HG03095 (cell line): ENCODE measurements around the gene ZNF276.
"Not testable (repeated sequence)": the region's sequence is repeated elsewhere in the genome, so short reads cannot be mapped to it uniquely, and the experiment has no call there.

ENCODE experiments used
- ATAC-seq: cut with Tn5 transposase; IDR thresholded peaks from one replicate; pipeline ENCODE4 v1.9.1; 2021; ENCODE audit warnings: moderate library complexity; ENCODE audit not compliant: unreplicated experiment

The ZNF276 gene

DNA sequence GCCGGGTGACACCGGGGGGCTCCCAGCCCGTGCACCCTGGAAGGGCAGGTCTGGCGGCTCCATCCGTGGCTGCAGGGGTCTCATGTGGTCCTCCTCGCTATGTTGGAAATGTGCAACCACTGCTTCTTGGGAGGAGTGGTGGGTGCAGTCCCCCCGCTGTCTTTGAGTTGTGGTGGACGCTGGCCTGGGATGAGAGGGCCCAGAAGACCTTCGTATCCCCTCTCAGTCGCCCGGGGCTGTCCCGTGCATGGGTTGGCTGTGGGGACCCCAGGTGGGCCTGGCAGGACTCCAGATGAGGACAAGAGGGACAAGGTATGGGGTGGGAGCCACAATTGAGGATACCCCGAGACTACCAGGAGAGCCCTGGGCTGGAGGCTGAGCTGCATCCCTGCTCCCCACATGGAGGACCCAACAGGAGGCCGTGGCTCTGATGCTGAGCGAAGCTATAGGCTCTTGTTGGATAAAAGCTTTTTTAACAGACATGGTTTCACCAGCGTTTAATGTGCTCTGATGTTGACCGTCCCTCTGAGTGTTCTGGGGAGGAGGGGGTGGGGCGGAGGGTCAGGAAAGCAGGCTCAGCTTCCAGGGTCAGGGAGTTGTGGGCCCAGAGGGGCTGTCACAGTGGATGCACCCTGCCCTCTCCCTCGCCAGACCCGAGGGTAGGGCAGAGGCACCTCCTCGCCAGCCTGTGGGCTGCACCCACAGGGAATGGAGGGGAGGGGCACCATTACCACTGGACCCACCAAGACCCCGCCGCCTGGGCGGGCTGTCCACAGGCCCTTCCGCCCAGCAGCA is 25.3 kb upstream of the ZNF276 start:
- ATAC-seq = no peak

DNA sequence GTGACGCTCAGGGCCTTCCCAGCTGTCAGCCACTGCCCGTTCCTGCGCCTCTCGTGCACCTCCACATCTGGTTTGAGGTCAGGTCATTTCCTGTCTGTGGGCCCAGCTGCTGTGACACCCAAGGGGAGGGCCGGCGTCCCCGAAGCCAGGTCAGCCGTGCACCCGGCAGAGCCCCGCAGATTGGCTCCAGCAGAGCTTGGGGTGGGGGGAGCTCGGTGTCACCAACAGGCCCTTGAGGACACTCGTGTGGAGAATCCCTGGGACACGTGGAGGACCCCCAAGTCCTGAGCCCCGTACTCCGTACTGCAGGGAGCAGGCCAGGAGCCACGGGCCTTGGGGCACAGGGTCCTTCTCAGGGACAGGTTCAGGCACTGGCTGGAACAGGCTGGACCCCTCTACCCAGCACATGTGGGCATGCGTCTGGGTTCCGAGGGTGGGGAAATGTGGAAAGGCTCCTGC is 24.6 kb upstream of the ZNF276 start:
- ATAC-seq = no peak

DNA sequence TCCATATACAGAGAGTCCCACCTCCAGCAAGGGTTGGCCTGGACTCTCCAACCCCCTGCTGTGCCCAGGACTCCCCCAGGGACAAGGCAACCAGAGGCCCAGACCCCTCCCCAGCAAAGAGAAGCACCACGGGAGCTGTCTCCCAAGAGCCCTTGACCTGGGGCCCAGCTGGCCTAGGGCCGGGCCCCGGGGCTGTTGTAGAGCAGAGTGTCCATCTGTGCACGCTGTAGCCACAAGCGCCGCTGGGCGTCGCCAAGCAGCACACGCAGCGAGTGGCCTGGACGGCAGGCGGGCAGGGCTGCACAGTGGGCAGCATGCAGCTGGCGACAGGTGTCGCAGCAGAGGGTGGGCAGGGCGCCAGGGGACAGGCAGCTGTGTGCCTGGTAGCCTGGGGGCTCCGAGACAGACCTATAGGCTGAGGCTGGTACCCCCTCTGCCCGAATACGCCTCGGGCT is 24.1 kb upstream of the ZNF276 start:
- ATAC-seq = no peak

DNA sequence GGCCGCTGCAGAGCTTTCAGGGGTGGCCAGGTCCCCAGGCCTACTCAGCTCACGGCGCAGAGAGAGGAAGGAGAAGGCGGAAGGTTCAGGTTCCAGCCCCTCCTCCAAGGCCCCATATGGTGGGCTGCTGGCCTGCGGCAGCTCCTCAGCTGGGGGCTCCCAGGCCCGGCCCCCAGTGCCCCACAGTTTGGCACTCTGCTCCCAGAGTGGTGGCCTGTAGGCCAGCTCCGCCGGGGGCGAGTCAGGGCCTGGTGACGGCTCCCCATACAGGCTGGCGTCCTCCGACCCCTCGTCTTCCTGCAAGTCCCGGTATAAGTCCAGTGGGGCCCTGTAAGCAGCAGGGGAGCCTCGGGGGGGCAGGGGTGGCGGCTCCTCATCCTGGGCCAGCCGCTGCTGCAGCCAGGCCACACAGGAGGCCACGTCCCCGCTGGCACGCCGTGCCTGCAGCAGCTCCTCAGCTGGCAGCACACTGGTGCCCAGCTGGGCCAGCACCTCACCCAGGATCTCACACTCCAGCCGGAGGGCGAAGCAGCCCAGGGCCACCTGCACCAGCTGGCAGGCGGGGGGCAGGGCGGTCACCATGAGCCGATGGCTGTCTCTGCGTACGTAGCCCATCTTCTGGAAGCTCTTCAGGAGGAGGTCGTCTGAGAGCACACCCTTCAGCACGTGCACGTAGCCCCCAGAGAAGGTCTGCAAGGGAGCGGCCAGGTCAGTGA is 23.6 kb upstream of the ZNF276 start:
- no peak for ATAC-seq

DNA sequence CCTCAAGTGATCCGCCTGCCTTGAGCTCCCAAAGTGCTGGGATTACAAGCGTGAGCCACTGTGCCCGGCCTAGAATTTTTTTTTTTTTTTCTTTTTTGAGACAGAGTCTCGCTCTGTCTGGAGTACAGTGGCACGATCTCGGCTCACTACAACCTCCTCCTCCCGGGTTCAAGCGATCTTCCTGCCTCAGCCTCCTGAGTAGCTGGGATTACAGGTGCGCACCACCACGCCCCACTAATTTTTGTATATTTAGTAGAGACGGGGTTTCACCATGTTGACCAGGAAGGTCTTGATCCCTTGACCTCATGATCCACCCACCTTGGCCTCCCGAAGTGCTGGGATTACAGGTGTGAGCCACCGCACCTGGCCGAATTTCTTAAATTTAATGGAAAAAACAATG is 22.6 kb upstream of the ZNF276 start:
- not testable (repeated sequence) for ATAC-seq

DNA sequence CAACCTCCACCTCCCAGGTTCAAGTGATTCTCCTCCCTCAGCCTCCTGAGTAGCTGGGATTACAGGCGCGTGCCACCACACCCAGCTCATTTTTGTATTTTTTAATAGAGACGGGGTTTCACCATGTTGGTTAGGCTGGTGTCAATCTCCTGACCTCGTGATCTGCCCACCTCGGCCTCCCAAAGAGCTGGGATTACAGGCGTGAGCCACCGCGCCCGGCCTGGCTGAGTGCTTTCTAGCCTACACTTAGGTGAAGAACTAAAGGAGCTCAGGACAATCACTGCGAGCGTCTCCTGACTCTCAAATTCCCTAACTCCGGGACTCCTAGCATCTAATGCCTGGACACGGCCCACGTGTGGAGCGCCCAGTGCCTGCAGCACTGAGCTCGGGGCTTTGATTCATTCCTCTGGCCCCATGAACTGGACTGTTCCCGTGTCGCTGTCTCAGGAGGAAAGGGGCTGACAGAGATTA is 21.7 kb upstream of the ZNF276 start:
- not testable (repeated sequence) for ATAC-seq

DNA sequence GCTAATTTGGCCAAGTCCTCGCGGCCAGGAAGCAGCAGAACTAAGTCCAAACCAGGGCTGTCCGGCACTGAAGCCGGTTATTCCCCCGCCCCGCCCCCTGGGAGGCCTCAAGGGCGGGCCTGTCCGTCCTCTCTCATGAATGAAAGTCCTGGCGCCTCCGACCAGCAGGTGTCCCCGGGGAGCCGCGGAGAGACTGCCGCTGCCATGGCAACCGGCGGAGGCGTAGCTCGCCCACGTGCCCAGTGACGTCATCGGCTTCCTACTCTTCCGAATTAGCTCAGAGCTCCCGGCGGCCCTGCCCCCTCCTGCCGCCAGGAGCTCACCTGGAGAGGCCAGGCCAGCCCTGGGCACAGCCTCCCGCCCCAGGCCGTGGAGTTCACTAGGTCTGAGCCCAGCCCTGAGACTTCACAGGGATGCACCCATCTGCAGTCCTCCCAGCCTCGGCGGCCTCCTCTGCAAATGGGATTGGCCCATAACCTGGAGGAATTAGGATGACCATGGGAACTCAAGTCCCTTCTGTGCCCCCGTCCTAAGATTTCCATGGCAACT is 21.2 kb upstream of the ZNF276 start:
- ATAC-seq = peak; percentile 34

DNA sequence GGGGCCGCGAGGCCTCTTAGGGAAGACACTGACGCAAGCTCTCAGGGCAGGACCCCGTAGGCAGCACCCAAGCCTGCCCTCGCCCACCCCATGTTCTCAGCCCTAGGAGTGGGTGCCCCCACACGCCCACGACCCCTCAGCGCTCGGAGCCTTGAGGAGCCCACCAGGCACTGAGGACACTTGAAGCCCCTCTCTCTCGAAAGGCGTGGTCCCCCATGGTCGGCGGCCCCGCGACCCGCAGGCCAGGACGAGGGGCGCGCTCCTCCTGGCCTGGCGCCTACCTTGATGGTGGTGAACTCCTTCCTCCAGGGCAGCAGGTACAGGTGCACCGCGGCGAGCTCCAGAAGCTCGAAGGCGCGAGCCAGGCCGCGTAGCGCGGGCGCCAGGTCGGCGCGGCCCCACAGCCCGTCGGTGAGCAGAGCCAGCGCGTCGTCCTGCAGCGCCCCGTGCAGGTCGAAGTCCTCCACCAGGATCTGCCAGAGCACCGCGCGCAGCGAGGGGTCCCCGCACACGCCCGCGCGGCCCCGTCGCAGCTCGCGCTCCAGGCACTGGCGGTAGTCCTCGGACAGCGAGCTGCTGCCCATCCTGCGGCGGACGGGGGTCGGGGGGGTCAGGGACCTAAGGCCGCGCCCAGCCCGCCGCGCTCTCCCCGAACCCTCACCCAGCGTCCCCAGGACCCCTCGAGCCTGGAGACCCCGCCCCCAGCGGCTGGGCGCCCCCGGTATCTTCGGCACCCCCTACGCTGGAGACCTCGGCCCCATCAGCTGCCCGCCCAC is 20.5 kb upstream of the ZNF276 start:
- ATAC-seq = no peak

DNA sequence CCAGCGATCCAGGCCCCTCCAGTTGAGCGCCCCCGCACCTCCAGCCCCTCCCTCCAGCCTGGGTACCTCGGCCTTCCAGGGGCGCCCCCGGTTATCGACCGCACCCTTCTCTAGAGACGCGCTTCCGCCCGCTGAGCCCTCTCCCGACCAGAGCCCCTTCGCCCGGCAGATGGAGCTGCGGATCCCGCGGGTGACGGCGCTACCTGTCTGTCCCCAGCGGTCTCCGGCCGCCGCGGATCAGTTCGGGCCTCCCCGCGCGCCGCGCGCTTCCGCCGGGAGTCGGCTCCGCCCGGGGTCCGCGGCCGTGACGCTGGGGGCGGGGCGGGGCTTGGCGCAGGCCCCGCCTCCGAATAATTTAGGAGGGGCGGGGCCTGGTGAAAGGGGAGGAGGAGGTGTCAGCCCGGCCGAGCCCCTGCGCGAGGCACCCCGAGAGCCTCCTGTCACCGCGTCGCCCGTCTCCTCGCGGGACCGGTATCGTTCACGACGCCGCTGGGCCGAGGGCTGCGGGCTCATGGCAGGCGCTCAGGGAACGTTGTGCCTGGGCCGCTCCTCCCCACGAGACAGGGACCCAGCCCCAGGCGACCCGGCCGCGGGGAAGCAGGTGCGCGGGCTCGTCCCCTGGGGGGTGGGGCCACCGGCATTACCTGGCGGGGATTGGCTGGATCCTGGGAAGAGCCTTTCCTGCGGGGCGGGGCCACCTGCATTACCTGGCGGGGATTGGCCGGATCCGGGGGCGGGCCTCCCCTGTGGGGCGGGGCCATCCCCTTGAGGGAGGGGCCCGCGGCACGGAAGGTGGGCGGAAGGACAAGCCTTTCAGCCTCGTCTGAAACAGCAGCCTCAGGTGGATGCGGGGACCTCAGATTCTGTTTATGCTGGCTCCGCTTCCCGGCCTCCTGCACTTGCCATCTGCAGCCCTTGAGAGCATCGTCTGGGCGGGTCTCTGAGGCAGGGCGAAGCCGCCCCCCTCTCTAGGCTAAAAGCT is 19.6 kb upstream of the ZNF276 start, which contains the start of gene SPATA2L:
Gene SPATA2L (minus strand): TSS at position 281 of the 982 bp plus-strand sequence. CDS start 473 bp downstream, outside the sequence.
- peak; percentile 56 for ATAC-seq

DNA sequence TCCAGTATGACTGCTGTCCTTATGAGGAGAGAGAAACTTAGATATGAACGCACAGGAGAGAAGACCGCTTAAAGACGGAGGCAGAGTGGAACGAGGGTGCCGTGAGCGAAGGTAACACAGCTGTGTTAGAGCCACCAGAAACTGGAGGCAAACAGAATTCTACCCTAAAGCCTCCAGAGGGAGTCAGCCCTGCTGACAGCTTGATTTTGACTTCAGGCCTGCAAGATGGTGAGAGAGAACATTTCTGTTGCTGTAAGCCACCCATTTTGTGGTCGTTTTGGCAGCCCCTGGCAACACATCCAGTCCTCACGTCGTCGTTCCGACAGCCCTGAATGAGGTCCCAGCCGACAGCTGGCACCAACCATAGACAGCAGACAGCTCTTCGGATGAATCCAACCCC is 17.1 kb upstream of the ZNF276 start:
- no peak for ATAC-seq

DNA sequence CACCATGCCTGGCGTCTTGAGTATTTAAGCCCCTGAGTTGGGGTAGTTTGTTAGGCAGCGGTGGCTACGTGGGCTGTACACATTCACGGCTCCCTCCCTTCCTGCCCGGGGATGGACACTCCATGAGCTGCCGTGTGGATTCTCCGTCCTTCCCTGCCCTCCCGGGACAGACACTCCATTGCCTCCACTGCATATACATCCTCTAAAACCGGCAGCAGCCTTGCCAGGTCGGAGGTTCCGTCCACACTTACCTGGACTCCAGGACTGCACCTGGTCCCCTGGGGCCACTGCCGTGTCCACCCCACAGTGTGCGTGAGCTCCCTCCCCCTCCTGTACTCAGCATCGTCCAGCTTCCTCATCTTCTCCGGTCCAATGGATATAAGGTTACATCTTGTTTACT is 16.3 kb upstream of the ZNF276 start:
- ATAC-seq = no peak

DNA sequence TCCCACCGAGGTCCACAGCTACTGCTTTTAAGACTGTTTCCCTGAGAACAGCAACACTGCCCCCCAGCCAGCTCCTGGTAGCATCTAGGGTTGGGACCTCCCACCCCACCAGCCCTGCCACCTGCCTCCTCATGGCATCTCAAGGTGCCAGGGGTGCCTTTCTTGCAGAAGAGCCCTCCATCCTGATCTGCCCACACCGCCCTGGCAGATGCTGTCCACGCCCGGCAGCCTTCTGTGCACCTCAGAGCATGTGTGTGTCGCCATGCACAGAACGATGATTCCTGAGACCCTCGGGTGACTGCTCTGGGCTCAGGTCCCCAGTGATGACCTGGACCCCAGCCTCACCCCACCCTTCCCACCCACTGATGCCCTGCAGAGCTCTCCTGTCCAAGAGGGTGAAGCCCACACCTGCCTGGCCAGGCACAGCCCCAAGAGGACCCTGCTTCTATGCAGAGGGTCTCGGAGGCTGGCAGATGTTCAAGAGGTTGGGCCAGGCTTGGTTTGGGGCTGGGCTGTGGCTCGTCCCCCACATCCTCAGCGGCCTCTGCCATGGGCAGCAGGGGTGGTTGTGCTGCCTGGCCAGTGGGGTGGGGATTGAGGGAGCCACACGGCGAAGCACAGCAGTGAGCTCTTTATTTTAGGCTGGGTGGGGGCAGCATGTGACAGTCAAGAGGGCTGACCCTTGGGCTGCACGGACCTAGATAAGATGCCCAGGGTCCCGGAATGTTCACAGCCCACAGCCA is 14.6 kb upstream of the ZNF276 start:
- no peak for ATAC-seq

DNA sequence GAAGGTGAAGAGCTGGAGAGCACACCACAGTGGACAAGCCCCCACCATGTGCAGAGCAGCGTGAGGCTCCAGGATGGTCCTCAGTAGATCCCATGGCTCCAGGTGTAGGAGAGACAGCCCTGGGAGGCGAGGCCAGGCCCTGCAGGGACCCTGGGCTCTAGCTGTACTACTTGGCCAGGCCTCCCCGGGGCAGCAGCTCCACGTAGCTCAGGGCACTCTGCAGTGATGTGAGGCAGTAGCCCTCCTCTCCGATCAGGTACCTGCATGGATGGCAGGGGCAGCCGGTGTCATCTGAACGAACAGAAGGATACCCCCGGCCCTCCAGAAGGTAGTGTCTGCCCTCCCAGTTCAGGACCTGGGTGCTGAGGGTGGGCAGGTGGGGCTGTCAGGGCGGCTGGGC is 13.6 kb upstream of the ZNF276 start:
- no peak for ATAC-seq

DNA sequence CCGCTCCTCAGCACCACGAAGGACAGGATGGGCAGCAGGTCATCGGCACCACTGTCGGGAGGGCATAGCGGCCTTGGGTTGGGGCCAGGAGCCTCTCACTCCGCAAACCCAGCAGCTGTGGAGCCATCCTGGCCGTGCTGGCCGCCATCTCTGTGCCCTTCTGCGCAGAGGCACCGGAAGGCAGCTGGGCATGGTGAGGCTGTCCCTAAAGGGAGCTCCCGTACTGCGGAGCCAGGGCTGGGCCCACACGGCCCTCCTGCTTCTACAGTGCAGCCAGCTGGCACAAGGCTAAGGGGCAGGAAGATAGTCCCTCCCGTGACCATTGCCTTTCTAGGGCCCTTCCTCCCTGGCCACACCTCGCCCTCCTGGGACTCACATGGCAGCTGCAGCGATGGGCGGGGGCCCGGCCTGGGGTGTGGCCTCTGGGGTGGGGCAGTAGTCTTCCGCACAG is 12.8 kb upstream of the ZNF276 start:
- ATAC-seq = no peak

DNA sequence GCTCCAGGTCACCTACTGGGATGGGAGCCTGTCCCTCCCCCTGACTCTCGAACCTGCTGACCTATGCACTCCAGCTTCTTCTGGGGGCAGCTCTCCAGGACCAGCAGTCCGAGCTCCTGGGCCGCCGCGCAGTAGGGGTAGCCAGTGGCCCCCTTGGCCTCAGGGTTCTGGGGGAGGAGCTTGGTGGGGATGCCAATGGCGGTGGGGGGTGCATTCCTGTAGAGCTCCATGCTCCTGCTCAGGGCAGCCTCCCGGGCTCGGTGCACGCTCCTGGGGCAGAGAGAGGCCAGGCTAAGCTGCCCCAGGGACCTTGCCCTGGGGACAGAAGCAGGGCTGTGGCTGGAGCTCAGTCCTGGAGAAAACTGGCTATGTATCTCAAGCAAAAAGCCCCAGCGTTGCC is 12.2 kb upstream of the ZNF276 start:
- ATAC-seq = no peak

DNA sequence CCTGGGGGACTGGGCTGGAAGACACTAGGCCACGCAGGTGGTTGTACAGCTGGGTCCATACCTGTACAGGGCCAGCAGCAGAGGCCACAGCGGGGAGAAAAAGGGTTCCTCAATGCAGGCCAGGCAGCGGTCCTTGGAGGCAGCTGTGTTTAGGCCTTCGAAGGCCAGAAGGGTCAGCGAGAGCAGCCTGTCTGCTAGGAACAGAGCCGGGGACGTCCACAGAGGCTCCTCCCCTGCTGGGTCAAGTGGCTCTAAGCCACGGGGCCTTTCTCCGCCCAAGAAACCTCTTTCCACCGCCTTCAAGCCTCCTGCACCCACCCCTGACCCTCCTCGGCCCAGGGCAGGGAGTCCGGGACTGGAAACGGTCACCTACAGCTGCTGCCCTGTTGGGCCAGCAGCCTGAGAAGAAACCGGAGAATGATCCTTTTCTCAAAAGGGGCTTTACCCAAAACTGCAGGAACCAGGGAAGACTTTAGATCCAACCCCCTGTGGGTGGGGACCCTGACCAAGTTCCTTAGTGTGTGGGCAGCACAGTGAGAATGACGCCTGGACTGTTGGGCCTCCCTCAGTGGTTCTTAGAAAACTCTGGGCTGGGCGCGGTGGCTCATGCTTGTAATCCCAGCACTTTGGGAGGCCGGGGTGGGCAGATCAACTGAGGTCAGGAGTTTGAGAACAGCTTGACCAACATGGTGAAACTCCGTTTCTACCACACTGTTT is 11.5 kb upstream of the ZNF276 start:
- ATAC-seq = no peak

DNA sequence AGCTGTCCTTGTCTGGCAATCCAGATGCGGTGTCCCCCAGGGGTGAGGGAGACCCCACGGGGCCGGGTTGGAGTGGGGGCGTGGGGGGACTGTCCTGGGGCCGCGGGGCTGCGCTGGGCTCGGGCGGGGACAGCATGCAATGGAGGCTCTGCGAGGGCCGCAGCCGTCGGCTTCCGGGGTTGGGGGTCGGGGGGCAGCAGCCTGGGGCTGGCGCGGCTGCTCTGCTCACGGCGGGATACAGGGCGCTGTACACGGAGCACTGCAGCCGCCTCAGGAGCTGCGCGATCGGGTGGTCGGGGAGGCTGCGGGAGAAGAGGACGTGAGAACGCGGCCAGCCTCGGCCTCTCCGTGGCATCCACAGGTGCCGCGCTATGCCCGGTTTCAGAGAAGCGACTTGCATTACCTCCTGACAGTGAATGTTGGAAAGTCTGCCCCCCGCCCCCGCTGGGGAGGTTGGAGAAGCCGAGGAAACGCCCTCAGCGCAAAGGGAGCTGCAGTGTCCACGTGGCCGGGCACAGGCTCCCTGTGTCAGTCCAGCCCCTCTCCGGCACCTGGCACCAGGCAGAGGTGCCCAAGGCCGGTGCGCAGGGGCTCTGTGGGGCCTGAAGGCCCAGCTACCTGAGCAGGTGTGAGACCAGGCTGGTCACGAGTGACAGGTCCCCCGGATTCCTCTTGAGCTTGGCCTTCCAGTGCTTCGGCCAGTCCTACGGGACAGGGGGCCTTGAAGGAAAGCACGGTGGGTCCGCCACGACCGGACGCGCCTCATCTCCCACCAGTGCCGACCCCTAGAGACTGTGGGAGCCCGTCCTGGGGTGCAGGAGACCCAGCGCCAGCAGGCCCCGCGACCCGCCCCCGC is 10.4 kb upstream of the ZNF276 start:
- no peak for ATAC-seq
